H1 (cell line): ENCODE measurements around the gene HAGH. TPM values are rescaled to one million over a fixed set of nuclear protein-coding genes. Genes with fewer than 3 reads are reported as not detected.

Source experiments
- ASH2L ChIP-seq: fragments of 200-600, 300-600 bp; sonication (generic); IDR thresholded peaks from one replicate; pipeline ENCODE4 v1.7.1; 2017; ENCODE audit warnings: low read length
- BCL11A ChIP-seq, 2 experiments: IDR thresholded peaks; one replicate each; pipeline ENCODE4 v1.6.1; 2011; ENCODE audit warnings: low read depth in 2 of 2, low read length in 2 of 2, mild to moderate bottlenecking in 2 of 2
- CBX5 ChIP-seq: fragments of 300-800, 300-1000 bp; sonication (generic); IDR thresholded peaks from 2 replicates; pipeline ENCODE4 v1.7.1; 2016; ENCODE audit warnings: antibody characterized with exemption, low read length, low read depth
- CREB1 ChIP-seq: IDR thresholded peaks from 2 replicates; pipeline ENCODE4 v1.6.1; 2012; ENCODE audit warnings: inconsistent platforms
- CTBP2 ChIP-seq: IDR thresholded peaks from 2 replicates; pipeline ENCODE4 v1.7.0; 2011; ENCODE audit warnings: borderline replicate concordance, mild to moderate bottlenecking, moderate library complexity, mixed read lengths, low read length; ENCODE audit not compliant: insufficient read depth, insufficient read length
- EGR1 ChIP-seq: IDR thresholded peaks from 2 replicates; pipeline ENCODE4 v1.6.1; 2011; ENCODE audit warnings: low read depth, low read length, borderline replicate concordance
- GTF2F1 ChIP-seq: IDR thresholded peaks from 2 replicates; pipeline ENCODE4 v1.6.1; 2012; ENCODE audit warnings: low read depth, low read length, improper control_type of control experiment, borderline replicate concordance
- HDAC6 ChIP-seq: IDR thresholded peaks from one replicate; pipeline ENCODE4 v1.7.1; 2012; ENCODE audit warnings: low read depth, mild to moderate bottlenecking, inconsistent platforms, low read length, moderate library complexity
- KDM4A ChIP-seq: IDR thresholded peaks from one replicate; pipeline ENCODE4 v1.7.1; 2012; ENCODE audit warnings: low read depth, mild to moderate bottlenecking, moderate library complexity, low read length, inconsistent platforms; ENCODE audit not compliant: severe bottlenecking
- RFX5 ChIP-seq: IDR thresholded peaks from 2 replicates; pipeline ENCODE4 v1.6.1; 2011; ENCODE audit warnings: low read depth, low read length, improper control_type of control experiment, borderline replicate concordance
- RXRA ChIP-seq: IDR thresholded peaks from 2 replicates; pipeline ENCODE4 v1.6.1; 2011; ENCODE audit warnings: low read depth, mild to moderate bottlenecking, low read length, moderate library complexity; ENCODE audit not compliant: insufficient read depth
- SIN3A ChIP-seq, 2 experiments: IDR thresholded peaks in 1 of 2; conservative IDR thresholded peaks in 1 of 2; 2 replicates each; pipeline ENCODE4 v1.6.1; 2011 to 2012; ENCODE audit warnings: low read length in 2 of 2, improper control_type of control experiment in 1 of 2, low read depth in 1 of 2, mild to moderate bottlenecking in 1 of 2
- SIRT6 ChIP-seq: IDR thresholded peaks from one replicate; pipeline ENCODE4 v1.7.1; 2012; ENCODE audit warnings: low read length, inconsistent platforms
- SIX5 ChIP-seq: IDR thresholded peaks from 2 replicates; pipeline ENCODE4 v1.6.1; 2011; ENCODE audit warnings: mild to moderate bottlenecking, low read depth, low read length
- TBP ChIP-seq: IDR thresholded peaks from 2 replicates; pipeline ENCODE4 v1.6.1; 2011; ENCODE audit warnings: low read depth, low read length, improper control_type of control experiment
- polyA plus RNA-seq, 7 experiments: library from polyadenylated mRNA; depleted of rRNA in 3 of 7; stranded (reverse) in 5 of 7; unstranded in 2 of 7; fragments of >200 nt in 5 of 7; fragments of 200-250 nt in 2 of 7; gene quantifications; 1 replicate in 5 of 7; 2 replicates in 1 of 7; 4 replicates in 1 of 7; pipeline versions ENCODE4 v1.2.1 to v1.2.3, GENCODE V29; 2011 to 2013; ENCODE audit warnings: missing spikeins in 2 of 7, mixed read lengths in 2 of 7
- total RNA-seq: library from RNA; stranded (reverse); fragmentation: NEBNext Ultra II Directional; extraction: Animal tissue kit (Norgen Biotek cat#: 25700); gene quantifications from 2 replicates; pipeline ENCODE4 v1.2.1, GENCODE V29; 2021
- TF ChIP-seq, protein P1 (sequence below): IDR thresholded peaks from 2 replicates; pipeline ENCODE4 v1.6.1; 2011; ENCODE audit warnings: low read depth, mild to moderate bottlenecking, low read length; ENCODE audit not compliant: insufficient read depth
- TF ChIP-seq, protein P2 (sequence below): IDR thresholded peaks from 2 replicates; pipeline ENCODE4 v1.6.1; 2012; ENCODE audit warnings: inconsistent platforms
- TF ChIP-seq, protein P3 (sequence below): IDR thresholded peaks from 2 replicates; pipeline ENCODE4 v1.6.1; 2012; ENCODE audit warnings: low read length, inconsistent platforms

The HAGH gene
- total and polyA plus RNA-seq, 2 of the 8 experiments (the other 6 are each of a cell fraction or from before 2014, with no cell fraction given) = 28.7 to 40.6 TPM

DNA sequence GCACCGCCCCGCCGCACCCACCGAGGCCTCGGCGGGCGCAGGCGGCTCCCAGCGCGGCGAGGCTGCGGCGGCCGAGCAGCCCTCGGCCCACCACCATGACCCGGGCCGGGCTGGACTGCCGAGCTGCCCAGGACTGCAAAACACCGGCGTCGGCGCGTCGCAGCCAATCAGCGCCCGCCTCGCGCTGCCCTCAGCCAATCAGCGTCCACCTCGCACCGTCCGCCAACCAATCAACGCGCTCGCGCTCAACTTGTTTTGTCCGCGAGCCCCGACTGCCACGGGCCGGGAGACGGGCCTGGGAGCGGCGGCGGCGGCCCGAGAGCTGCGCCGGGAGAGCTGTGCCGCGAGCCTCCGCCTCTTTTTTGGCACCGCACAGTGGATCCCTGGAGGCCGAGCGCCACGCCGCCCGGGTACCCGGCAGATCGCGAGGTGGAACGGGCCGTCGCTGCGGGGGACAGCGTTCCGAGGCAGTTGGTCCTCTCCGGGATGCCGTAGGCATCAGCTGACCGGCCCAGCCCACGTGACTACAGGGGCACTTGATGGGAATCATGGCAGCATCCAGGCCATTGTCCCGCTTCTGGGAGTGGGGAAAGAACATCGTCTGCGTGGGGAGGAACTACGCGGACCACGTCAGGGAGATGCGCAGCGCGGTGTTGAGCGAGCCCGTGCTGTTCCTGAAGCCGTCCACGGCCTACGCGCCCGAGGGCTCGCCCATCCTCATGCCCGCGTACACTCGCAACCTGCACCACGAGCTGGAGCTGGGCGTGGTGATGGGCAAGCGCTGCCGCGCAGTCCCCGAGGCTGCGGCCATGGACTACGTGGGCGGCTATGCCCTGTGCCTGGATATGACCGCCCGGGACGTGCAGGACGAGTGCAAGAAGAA is at the start of gene HAGH, which contains the start of gene FAHD1 (continued):
- TF ChIP-seq SIN3A (conservative IDR thresholded peaks at IDR 0.05 in 1 of 2, IDR thresholded peaks at IDR 0.05 in 1 of 2; ENCODE audit: low read depth in 1 of 2, low read length in 2 of 2) (peak; percentile 95 to 98), ASH2L (peak; percentile 81), GTF2F1 (no peak), CTBP2 (no peak), CREB1 (peak; percentile 20; the same call in 1 of the 2 replicates), SIRT6 (no peak), TBP (peak; percentile 69), RXRA (no peak), CBX5 (no peak), BCL11A (IDR thresholded peaks at IDR 0.05; ENCODE audit: low read depth in 2 of 2, low read length in 2 of 2) (no peak), KDM4A (peak; percentile 99), RFX5 (peak; percentile 17; the same call in 1 of the 2 replicates), HDAC6 (no peak), EGR1 (peak; percentile 61), SIX5 (no peak)
- TF ChIP-seq, protein P1, sequence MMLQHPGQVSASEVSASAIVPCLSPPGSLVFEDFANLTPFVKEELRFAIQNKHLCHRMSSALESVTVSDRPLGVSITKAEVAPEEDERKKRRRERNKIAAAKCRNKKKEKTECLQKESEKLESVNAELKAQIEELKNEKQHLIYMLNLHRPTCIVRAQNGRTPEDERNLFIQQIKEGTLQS = peak; percentile 98
- TF ChIP-seq, protein P2, sequence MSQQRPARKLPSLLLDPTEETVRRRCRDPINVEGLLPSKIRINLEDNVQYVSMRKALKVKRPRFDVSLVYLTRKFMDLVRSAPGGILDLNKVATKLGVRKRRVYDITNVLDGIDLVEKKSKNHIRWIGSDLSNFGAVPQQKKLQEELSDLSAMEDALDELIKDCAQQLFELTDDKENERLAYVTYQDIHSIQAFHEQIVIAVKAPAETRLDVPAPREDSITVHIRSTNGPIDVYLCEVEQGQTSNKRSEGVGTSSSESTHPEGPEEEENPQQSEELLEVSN = peak; percentile 87
- TF ChIP-seq, protein P3, sequence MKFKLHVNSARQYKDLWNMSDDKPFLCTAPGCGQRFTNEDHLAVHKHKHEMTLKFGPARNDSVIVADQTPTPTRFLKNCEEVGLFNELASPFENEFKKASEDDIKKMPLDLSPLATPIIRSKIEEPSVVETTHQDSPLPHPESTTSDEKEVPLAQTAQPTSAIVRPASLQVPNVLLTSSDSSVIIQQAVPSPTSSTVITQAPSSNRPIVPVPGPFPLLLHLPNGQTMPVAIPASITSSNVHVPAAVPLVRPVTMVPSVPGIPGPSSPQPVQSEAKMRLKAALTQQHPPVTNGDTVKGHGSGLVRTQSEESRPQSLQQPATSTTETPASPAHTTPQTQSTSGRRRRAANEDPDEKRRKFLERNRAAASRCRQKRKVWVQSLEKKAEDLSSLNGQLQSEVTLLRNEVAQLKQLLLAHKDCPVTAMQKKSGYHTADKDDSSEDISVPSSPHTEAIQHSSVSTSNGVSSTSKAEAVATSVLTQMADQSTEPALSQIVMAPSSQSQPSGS = no peak
